ENCODE measurements around the gene CBLIF. TPM values are rescaled to one million over a fixed set of nuclear protein-coding genes. Genes with fewer than 3 reads are reported as not detected.

CBLIF gene
- total RNA-seq, 1 donor from 2014 or later = 54.6 TPM

GRCh38 chr11:59802639-59803176 lies 42.6 kb downstream of the CBLIF start:
- DNase-seq (ENCODE audit: extremely low spot score, unreplicated experiment) = no peak
- no peaks in the 10 kb centered on the region for H3K27me3 Mint-ChIP-seq
- H3K36me3 Mint-ChIP-seq = peaks cover 15% of the 10 kb centered on the region
- no peak overlapping the region for H3K4me3 Mint-ChIP-seq
- peaks cover 15% of the 10 kb centered on the region for H3K4me1 Mint-ChIP-seq (ENCODE audit: unreplicated experiment)
- H3K27ac Mint-ChIP-seq = no peak overlapping the region
- no peaks in the 10 kb centered on the region for H3K9me3 Mint-ChIP-seq
- TF ChIP-seq CTCF (conservative IDR thresholded peaks at IDR 0.05) = peak; percentile 81

GRCh38 chr11:59801981-59802638 lies 43.2 kb downstream of the CBLIF start:
- Mint-ChIP-seq H3K4me3 (no peak overlapping the region), H3K4me1 (ENCODE audit: unreplicated experiment) (peaks cover 15% of the 10 kb centered on the region), H3K36me3 (peaks cover 15% of the 10 kb centered on the region), H3K9me3 (no peaks in the 10 kb centered on the region), H3K27ac (peak overlapping the region; percentile 72), H3K27me3 (no peaks in the 10 kb centered on the region)
- no peak for DNase-seq (ENCODE audit: extremely low spot score, unreplicated experiment)
- TF ChIP-seq CTCF (conservative IDR thresholded peaks at IDR 0.05) = no peak

- Mint-ChIP-seq H3K4me1 (ENCODE audit: unreplicated experiment) (peaks cover 15% of the 10 kb centered on the region), H3K27me3 (no peaks in the 10 kb centered on the region), H3K27ac (peak overlapping the region; percentile 57), H3K9me3 (no peaks in the 10 kb centered on the region), H3K4me3 (no peak overlapping the region), H3K36me3 (peaks cover 10% of the 10 kb centered on the region)
- TF ChIP-seq CTCF (conservative IDR thresholded peaks at IDR 0.05) = no peak
- no peak for DNase-seq (ENCODE audit: extremely low spot score, unreplicated experiment)
Observed at GRCh38 chr11:59801160-59801706, 44.1 kb downstream of the CBLIF start.

- H3K27ac Mint-ChIP-seq = peak overlapping the region; percentile 57
- no peaks in the 10 kb centered on the region for H3K27me3 Mint-ChIP-seq
- peaks cover 13% of the 10 kb centered on the region for H3K36me3 Mint-ChIP-seq
- TF ChIP-seq CTCF (conservative IDR thresholded peaks at IDR 0.05) = no peak
- H3K4me1 Mint-ChIP-seq (ENCODE audit: unreplicated experiment) = peaks cover 15% of the 10 kb centered on the region
- no peak for DNase-seq (ENCODE audit: extremely low spot score, unreplicated experiment)
- H3K9me3 Mint-ChIP-seq = no peaks in the 10 kb centered on the region
- no peak overlapping the region for H3K4me3 Mint-ChIP-seq
Observed at GRCh38 chr11:59800390-59801025, 44.8 kb downstream of the CBLIF start.

GRCh38 chr11:59794417-59794816 lies 50.9 kb downstream of the CBLIF start:
- Mint-ChIP-seq H3K4me1 (ENCODE audit: unreplicated experiment) (no peaks in the 10 kb centered on the region), H3K4me3 (no peak overlapping the region), H3K9me3 (no peaks in the 10 kb centered on the region), H3K36me3 (peaks cover 21% of the 10 kb centered on the region), H3K27ac (no peak overlapping the region), H3K27me3 (no peaks in the 10 kb centered on the region)
- no peak for DNase-seq (ENCODE audit: extremely low spot score, unreplicated experiment)
- TF ChIP-seq CTCF (conservative IDR thresholded peaks at IDR 0.05) = no peak

Data from type B pancreatic cell (in vitro differentiated cells).